Glutamatergic neuron (in vitro differentiated cells): ENCODE results near the gene HPS3. TPM values are rescaled to one million over a fixed set of nuclear protein-coding genes. Genes with fewer than 3 reads are reported as not detected.

Source experiments
- DNase-seq: peaks from one replicate; pipeline ENCODE4 v3.0.0; 2022
- H3K27ac Mint-ChIP-seq: one replicate; pipeline ENCODE4 v1.8.0; 2020; ENCODE audit warnings: mild to moderate bottlenecking, mixed read lengths, inconsistent platforms; ENCODE audit not compliant: unreplicated experiment
- H3K27me3 Mint-ChIP-seq: one replicate; pipeline ENCODE4 v1.8.0; 2020; ENCODE audit warnings: mild to moderate bottlenecking, moderate library complexity, mixed read lengths, inconsistent platforms; ENCODE audit not compliant: unreplicated experiment
- H3K36me3 Mint-ChIP-seq: one replicate; pipeline ENCODE4 v1.8.0; 2020; ENCODE audit warnings: mild to moderate bottlenecking, mixed read lengths, inconsistent platforms; ENCODE audit not compliant: unreplicated experiment
- H3K4me1 Mint-ChIP-seq: one replicate; pipeline ENCODE4 v1.8.0; 2020; ENCODE audit warnings: mild to moderate bottlenecking, low read depth, mixed read lengths, inconsistent platforms; ENCODE audit not compliant: unreplicated experiment
- H3K4me3 Mint-ChIP-seq: one replicate; pipeline ENCODE4 v1.8.0; 2020; ENCODE audit warnings: mild to moderate bottlenecking, mixed read lengths, inconsistent platforms; ENCODE audit not compliant: unreplicated experiment
- H3K9me3 Mint-ChIP-seq: one replicate; pipeline ENCODE4 v1.8.0; 2020; ENCODE audit warnings: mild to moderate bottlenecking, moderate library complexity, mixed read lengths, inconsistent platforms; ENCODE audit not compliant: unreplicated experiment
- CTCF ChIP-seq: fragments of 200-600 bp; sonication (generic); IDR thresholded peaks from one replicate; pipeline ENCODE4 v1.5.0; 2021; ENCODE audit not compliant: partially characterized antibody, unreplicated experiment
- total RNA-seq: library from RNA; stranded (reverse); fragmentation: NEBNext Ultra II Directional; extraction: Animal tissue kit (Norgen Biotek cat#: 25700); gene quantifications from one replicate; pipeline ENCODE4 v1.2.1, GENCODE V29; 2021; ENCODE audit not compliant: unreplicated experiment

The HPS3 gene
- total RNA-seq, 1 donor from 2014 or later = 12.1 TPM

GRCh38 chr3:149163066-149163465 is 33.6 kb downstream of the HPS3 start:
- H3K4me3 Mint-ChIP-seq = no peak overlapping the region
- no peaks in the 10 kb centered on the region for H3K27me3 Mint-ChIP-seq
- no peak for TF ChIP-seq CTCF
- no peaks in the 10 kb centered on the region for H3K36me3 Mint-ChIP-seq
- H3K4me1 Mint-ChIP-seq = peaks cover 11% of the 10 kb centered on the region
- DNase-seq = no peak
- no peak overlapping the region for H3K27ac Mint-ChIP-seq
- no peaks in the 10 kb centered on the region for H3K9me3 Mint-ChIP-seq

- H3K4me3 Mint-ChIP-seq = no peak overlapping the region
- no peak overlapping the region for H3K27ac Mint-ChIP-seq
- H3K4me1 Mint-ChIP-seq = peaks cover 11% of the 10 kb centered on the region
- no peaks in the 10 kb centered on the region for H3K27me3 Mint-ChIP-seq
- no peak for DNase-seq
- no peaks in the 10 kb centered on the region for H3K9me3 Mint-ChIP-seq
- TF ChIP-seq CTCF = no peak
- no peaks in the 10 kb centered on the region for H3K36me3 Mint-ChIP-seq
Observed at GRCh38 chr3:149167898-149168297, 38.5 kb downstream of the HPS3 start.

GRCh38 chr3:149170672-149171071 is 41.2 kb downstream of the HPS3 start:
- no peaks in the 10 kb centered on the region for H3K9me3 Mint-ChIP-seq
- H3K4me3 Mint-ChIP-seq = no peak overlapping the region
- no peak for TF ChIP-seq CTCF
- DNase-seq = no peak
- H3K27me3 Mint-ChIP-seq = no peaks in the 10 kb centered on the region
- H3K27ac Mint-ChIP-seq = no peak overlapping the region
- H3K4me1 Mint-ChIP-seq = peaks cover 9% of the 10 kb centered on the region
- peaks cover 5% of the 10 kb centered on the region for H3K36me3 Mint-ChIP-seq

- H3K27ac Mint-ChIP-seq = no peak overlapping the region
- H3K9me3 Mint-ChIP-seq = peaks cover 1% of the 10 kb centered on the region
- H3K36me3 Mint-ChIP-seq = peaks cover 10% of the 10 kb centered on the region
- H3K4me3 Mint-ChIP-seq = no peak overlapping the region
- DNase-seq = no peak
- no peaks in the 10 kb centered on the region for H3K4me1 Mint-ChIP-seq
- H3K27me3 Mint-ChIP-seq = no peaks in the 10 kb centered on the region
- no peak for TF ChIP-seq CTCF
Observed at GRCh38 chr3:149174901-149175300, 45.5 kb downstream of the HPS3 start.

- Mint-ChIP-seq H3K27ac (no peak overlapping the region), H3K27me3 (no peaks in the 10 kb centered on the region), H3K4me3 (no peak overlapping the region), H3K9me3 (peaks cover 1% of the 10 kb centered on the region), H3K4me1 (no peaks in the 10 kb centered on the region), H3K36me3 (peaks cover 10% of the 10 kb centered on the region)
- DNase-seq = no peak
- TF ChIP-seq CTCF = no peak
Observed at GRCh38 chr3:149177122-149177521, 47.7 kb downstream of the HPS3 start.
